WTC11 (cell line): ENCODE data around the gene SMAD7. TPM values are rescaled to one million over a fixed set of nuclear protein-coding genes. Genes with fewer than 3 reads are reported as not detected.

Experiments
- ATAC-seq: fragments of 200-7000 bp; cut with Tn5 transposase; 2 replicates; pipeline ENCODE4 v1.10.0; 2021; ENCODE audit warnings: mild to moderate bottlenecking, moderate library complexity
- CTCF ChIA-PET: fragments of 300-600 bp; sonication (Branson Sonifier 250); formaldehyde crosslinking; loops from one replicate; lab custom pipeline; 2021; ENCODE audit warnings: antibody characterized with exemption; lab: Charles Lee
- POLR2A ChIA-PET: fragments of 350-600 bp; sonication (Branson Sonifier 250); formaldehyde crosslinking; loops from one replicate; lab custom pipeline; 2021; ENCODE audit warnings: antibody characterized with exemption; lab: Charles Lee
- DNase-seq: peaks from one replicate; pipeline ENCODE4 v3.0.0; 2021; ENCODE audit warnings: low spot score
- H3K27ac Mint-ChIP-seq: 2 replicates; pipeline ENCODE4 v1.8.0; 2021; ENCODE audit warnings: mixed read lengths
- H3K27me3 Mint-ChIP-seq: 2 replicates; pipeline ENCODE4 v1.8.0; 2021; ENCODE audit warnings: low read depth, mild to moderate bottlenecking, moderate library complexity, mixed read lengths
- H3K36me3 Mint-ChIP-seq: 2 replicates; pipeline ENCODE4 v1.8.0; 2021; ENCODE audit warnings: mixed read lengths
- H3K4me1 Mint-ChIP-seq: 2 replicates; pipeline ENCODE4 v1.8.0; 2022; ENCODE audit warnings: mixed read lengths
- H3K4me3 Mint-ChIP-seq: 2 replicates; pipeline ENCODE4 v1.8.0; 2021; ENCODE audit warnings: mild to moderate bottlenecking, moderate library complexity, mixed read lengths
- H3K9me3 Mint-ChIP-seq: 2 replicates; pipeline ENCODE4 v1.8.0; 2021; ENCODE audit warnings: mixed read lengths
- ELF4 ChIP-seq: sonication (generic); formaldehyde crosslinking; IDR thresholded peaks from 2 replicates; pipeline ENCODE4 v1.8.1; 2022; ENCODE audit warnings: low read depth, mild to moderate bottlenecking, moderate library complexity, missing genetic modification reagents
- EMX1 ChIP-seq: fragments of 250-450 bp; sonication (Bioruptor Pico); IDR thresholded peaks from 2 replicates; pipeline ENCODE4 v1.8.0; 2021; ENCODE audit warnings: mild to moderate bottlenecking
- ESRRA ChIP-seq: sonication (generic); formaldehyde crosslinking; IDR thresholded peaks from 2 replicates; pipeline ENCODE4 v1.8.1; 2022; ENCODE audit warnings: mild to moderate bottlenecking, missing genetic modification reagents, borderline replicate concordance
- ETV6 ChIP-seq: sonication (generic); formaldehyde crosslinking; IDR thresholded peaks from 2 replicates; pipeline ENCODE4 v1.8.1; 2022; ENCODE audit warnings: mild to moderate bottlenecking, missing genetic modification reagents
- FOXK1 ChIP-seq: sonication (generic); formaldehyde crosslinking; IDR thresholded peaks from 2 replicates; pipeline ENCODE4 v1.8.0; 2022; ENCODE audit warnings: mild to moderate bottlenecking, moderate library complexity, missing genetic modification reagents
- GABPB1 ChIP-seq: sonication (generic); formaldehyde crosslinking; IDR thresholded peaks from 2 replicates; pipeline ENCODE4 v1.8.1; 2023; ENCODE audit warnings: mild to moderate bottlenecking, missing genetic modification reagents
- IRF2 ChIP-seq: sonication (generic); formaldehyde crosslinking; IDR thresholded peaks from 2 replicates; pipeline ENCODE4 v1.8.0; 2022; ENCODE audit warnings: low read depth, missing genetic modification reagents, borderline replicate concordance
- NFATC4 ChIP-seq: fragments of 250-450 bp; sonication (Bioruptor Pico); IDR thresholded peaks from 2 replicates; pipeline ENCODE4 v1.9.0; 2021; ENCODE audit warnings: mild to moderate bottlenecking
- OVOL2 ChIP-seq: fragments of 250-450 bp; sonication (Bioruptor Pico); IDR thresholded peaks from 2 replicates; pipeline ENCODE4 v1.9.0; 2021; ENCODE audit warnings: mild to moderate bottlenecking, borderline replicate concordance
- RORB ChIP-seq: fragments of 250-450 bp; sonication (Bioruptor Pico); IDR thresholded peaks from 2 replicates; pipeline ENCODE4 v1.9.0; 2021; ENCODE audit warnings: mild to moderate bottlenecking
- TEAD4 ChIP-seq: sonication (generic); formaldehyde crosslinking; IDR thresholded peaks from 2 replicates; pipeline ENCODE4 v1.8.0; 2022; ENCODE audit warnings: mild to moderate bottlenecking, missing genetic modification reagents
- ZNF219 ChIP-seq: sonication (generic); formaldehyde crosslinking; IDR thresholded peaks from 2 replicates; pipeline ENCODE4 v1.8.0; 2023; ENCODE audit warnings: missing genetic modification reagents, mild to moderate bottlenecking, borderline replicate concordance
- ZNF232 ChIP-seq: sonication (generic); formaldehyde crosslinking; IDR thresholded peaks from 2 replicates; pipeline ENCODE4 v1.8.0; 2022; ENCODE audit warnings: mild to moderate bottlenecking, missing genetic modification reagents
- ZNF317 ChIP-seq: sonication (generic); formaldehyde crosslinking; IDR thresholded peaks from 2 replicates; pipeline ENCODE4 v1.8.1; 2023; ENCODE audit warnings: low read depth, mild to moderate bottlenecking, moderate library complexity, missing genetic modification reagents, borderline replicate concordance
- ZNF423 ChIP-seq: fragments of 250-450 bp; sonication (Bioruptor Pico); IDR thresholded peaks from 2 replicates; pipeline ENCODE4 v2.1.2; 2022; ENCODE audit warnings: mild to moderate bottlenecking, moderate library complexity
- ZNF671 ChIP-seq: fragments of 250-450 bp; sonication (Bioruptor Pico); IDR thresholded peaks from 2 replicates; pipeline ENCODE4 v1.8.0; 2021; ENCODE audit warnings: mild to moderate bottlenecking
- total RNA-seq: library from RNA; stranded (reverse); gene quantifications from 3 replicates; pipeline ENCODE4 v1.2.3, GENCODE V29; 2021
- TF ChIP-seq, protein P1 (sequence below): sonication (generic); formaldehyde crosslinking; IDR thresholded peaks from 2 replicates; pipeline ENCODE4 v1.8.1; 2023; ENCODE audit warnings: mild to moderate bottlenecking, moderate library complexity, missing genetic modification reagents
- TF ChIP-seq, protein P2 (sequence below): fragments of 250-450 bp; sonication (Bioruptor Pico); IDR thresholded peaks from 2 replicates; pipeline ENCODE4 v1.8.0; 2021; ENCODE audit warnings: mild to moderate bottlenecking
- TF ChIP-seq, protein P3 (sequence below): sonication (generic); formaldehyde crosslinking; IDR thresholded peaks from 2 replicates; pipeline ENCODE4 v1.8.1; 2022; ENCODE audit warnings: mild to moderate bottlenecking, missing genetic modification reagents, moderate library complexity, borderline replicate concordance
- TF ChIP-seq, protein P4 (sequence below): sonication (generic); formaldehyde crosslinking; IDR thresholded peaks from 2 replicates; pipeline ENCODE4 v1.8.1; 2023; ENCODE audit warnings: mild to moderate bottlenecking, missing genetic modification reagents
- TF ChIP-seq, protein P5 (sequence below): sonication (generic); formaldehyde crosslinking; IDR thresholded peaks from 2 replicates; pipeline ENCODE4 v1.8.0; 2022; ENCODE audit warnings: mild to moderate bottlenecking, missing genetic modification reagents
- TF ChIP-seq, protein P6 (sequence below): sonication (generic); formaldehyde crosslinking; IDR thresholded peaks from 2 replicates; pipeline ENCODE4 v1.8.0; 2023; ENCODE audit warnings: missing genetic modification reagents
- TF ChIP-seq, protein P7 (sequence below): sonication (generic); formaldehyde crosslinking; IDR thresholded peaks from 2 replicates; pipeline ENCODE4 v1.8.0; 2022; ENCODE audit warnings: missing genetic modification reagents

The SMAD7 gene
- total RNA-seq, 1 experiment from 2014 or later: 44.7 TPM

DNA sequence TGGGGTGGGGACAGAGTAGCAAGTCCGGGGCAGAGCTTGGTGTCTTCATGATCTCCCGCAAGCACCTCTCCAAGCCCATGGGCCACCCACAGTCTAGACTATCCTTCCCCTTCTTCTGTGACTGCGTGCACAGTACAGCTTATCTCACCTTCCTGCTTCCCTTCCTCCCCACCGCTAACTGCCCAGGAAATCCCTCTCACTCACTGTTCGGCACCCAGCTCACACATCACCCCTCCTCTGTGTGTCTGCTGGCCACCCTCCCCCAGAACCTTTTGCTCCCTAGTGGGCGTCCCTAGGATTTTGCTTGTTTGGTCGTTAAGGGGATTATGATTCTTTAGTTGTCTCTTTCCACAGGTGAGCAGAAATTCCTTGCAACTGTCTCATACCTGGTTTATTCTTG, 31.5 kb upstream of the SMAD7 start:
- H3K4me3 Mint-ChIP-seq: no peak overlapping the region
- no peaks in the 10 kb centered on the region for H3K9me3 Mint-ChIP-seq
- H3K4me1 Mint-ChIP-seq: peaks cover 29% of the 10 kb centered on the region
- no peak for TF ChIP-seq FOXK1 (CRISPR knock-in tag)
- TF ChIP-seq, protein P1, sequence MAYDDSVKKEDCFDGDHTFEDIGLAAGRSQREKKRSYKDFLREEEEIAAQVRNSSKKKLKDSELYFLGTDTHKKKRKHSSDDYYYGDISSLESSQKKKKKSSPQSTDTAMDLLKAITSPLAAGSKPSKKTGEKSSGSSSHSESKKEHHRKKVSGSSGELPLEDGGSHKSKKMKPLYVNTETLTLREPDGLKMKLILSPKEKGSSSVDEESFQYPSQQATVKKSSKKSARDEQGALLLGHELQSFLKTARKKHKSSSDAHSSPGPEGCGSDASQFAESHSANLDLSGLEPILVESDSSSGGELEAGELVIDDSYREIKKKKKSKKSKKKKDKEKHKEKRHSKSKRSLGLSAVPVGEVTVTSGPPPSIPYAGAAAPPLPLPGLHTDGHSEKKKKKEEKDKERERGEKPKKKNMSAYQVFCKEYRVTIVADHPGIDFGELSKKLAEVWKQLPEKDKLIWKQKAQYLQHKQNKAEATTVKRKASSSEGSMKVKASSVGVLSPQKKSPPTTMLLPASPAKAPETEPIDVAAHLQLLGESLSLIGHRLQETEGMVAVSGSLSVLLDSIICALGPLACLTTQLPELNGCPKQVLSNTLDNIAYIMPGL (CRISPR knock-in tag): no peak
- no peak for TF ChIP-seq ZNF219 (CRISPR knock-in tag)
- TF ChIP-seq EMX1: no peak
- TF ChIP-seq, protein P2, sequence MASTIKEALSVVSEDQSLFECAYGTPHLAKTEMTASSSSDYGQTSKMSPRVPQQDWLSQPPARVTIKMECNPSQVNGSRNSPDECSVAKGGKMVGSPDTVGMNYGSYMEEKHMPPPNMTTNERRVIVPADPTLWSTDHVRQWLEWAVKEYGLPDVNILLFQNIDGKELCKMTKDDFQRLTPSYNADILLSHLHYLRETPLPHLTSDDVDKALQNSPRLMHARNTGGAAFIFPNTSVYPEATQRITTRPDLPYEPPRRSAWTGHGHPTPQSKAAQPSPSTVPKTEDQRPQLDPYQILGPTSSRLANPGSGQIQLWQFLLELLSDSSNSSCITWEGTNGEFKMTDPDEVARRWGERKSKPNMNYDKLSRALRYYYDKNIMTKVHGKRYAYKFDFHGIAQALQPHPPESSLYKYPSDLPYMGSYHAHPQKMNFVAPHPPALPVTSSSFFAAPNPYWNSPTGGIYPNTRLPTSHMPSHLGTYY: no peak
- TF ChIP-seq, protein P3, sequence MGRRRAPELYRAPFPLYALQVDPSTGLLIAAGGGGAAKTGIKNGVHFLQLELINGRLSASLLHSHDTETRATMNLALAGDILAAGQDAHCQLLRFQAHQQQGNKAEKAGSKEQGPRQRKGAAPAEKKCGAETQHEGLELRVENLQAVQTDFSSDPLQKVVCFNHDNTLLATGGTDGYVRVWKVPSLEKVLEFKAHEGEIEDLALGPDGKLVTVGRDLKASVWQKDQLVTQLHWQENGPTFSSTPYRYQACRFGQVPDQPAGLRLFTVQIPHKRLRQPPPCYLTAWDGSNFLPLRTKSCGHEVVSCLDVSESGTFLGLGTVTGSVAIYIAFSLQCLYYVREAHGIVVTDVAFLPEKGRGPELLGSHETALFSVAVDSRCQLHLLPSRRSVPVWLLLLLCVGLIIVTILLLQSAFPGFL (CRISPR knock-in tag): no peak
- no peak for TF ChIP-seq ZNF671 (CRISPR knock-in tag)
- no peak for TF ChIP-seq ETV6
- TF ChIP-seq NFATC4 (CRISPR knock-in tag): no peak
- TF ChIP-seq ZNF317 (CRISPR knock-in tag): no peak
- no peak for TF ChIP-seq ELF4
- TF ChIP-seq ESRRA (CRISPR knock-in tag): no peak
- TF ChIP-seq, protein P4, sequence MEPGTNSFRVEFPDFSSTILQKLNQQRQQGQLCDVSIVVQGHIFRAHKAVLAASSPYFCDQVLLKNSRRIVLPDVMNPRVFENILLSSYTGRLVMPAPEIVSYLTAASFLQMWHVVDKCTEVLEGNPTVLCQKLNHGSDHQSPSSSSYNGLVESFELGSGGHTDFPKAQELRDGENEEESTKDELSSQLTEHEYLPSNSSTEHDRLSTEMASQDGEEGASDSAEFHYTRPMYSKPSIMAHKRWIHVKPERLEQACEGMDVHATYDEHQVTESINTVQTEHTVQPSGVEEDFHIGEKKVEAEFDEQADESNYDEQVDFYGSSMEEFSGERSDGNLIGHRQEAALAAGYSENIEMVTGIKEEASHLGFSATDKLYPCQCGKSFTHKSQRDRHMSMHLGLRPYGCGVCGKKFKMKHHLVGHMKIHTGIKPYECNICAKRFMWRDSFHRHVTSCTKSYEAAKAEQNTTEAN (CRISPR knock-in tag): no peak
- no peak for TF ChIP-seq ZNF232 (CRISPR knock-in tag)
- no peak for TF ChIP-seq RORB
- no peak for TF ChIP-seq ZNF423 (CRISPR knock-in tag)
- TF ChIP-seq TEAD4 (CRISPR knock-in tag): no peak
- TF ChIP-seq, protein P5, sequence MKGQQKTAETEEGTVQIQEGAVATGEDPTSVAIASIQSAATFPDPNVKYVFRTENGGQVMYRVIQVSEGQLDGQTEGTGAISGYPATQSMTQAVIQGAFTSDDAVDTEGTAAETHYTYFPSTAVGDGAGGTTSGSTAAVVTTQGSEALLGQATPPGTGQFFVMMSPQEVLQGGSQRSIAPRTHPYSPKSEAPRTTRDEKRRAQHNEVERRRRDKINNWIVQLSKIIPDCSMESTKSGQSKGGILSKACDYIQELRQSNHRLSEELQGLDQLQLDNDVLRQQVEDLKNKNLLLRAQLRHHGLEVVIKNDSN (CRISPR knock-in tag): no peak
- TF ChIP-seq OVOL2 (CRISPR knock-in tag): no peak
- no peak for TF ChIP-seq IRF2
- H3K27me3 Mint-ChIP-seq: 0 out of 2 replicates have a peak, but pooled peaks cover under 1% of the 10 kb centered on the region
- ATAC-seq (no peak), DNase-seq (no peak)
- no peaks in the 10 kb centered on the region for H3K36me3 Mint-ChIP-seq
- CTCF ChIA-PET: interaction anchor here (0.6 to 1.4 kb wide), 2 partner anchors 8 to 60 kb away, joined by 3 to 5 read pairs; no protein-coding TSS in a partner anchor
- H3K27ac Mint-ChIP-seq: no peak overlapping the region
- POLR2A ChIA-PET: no interaction called here

DNA sequence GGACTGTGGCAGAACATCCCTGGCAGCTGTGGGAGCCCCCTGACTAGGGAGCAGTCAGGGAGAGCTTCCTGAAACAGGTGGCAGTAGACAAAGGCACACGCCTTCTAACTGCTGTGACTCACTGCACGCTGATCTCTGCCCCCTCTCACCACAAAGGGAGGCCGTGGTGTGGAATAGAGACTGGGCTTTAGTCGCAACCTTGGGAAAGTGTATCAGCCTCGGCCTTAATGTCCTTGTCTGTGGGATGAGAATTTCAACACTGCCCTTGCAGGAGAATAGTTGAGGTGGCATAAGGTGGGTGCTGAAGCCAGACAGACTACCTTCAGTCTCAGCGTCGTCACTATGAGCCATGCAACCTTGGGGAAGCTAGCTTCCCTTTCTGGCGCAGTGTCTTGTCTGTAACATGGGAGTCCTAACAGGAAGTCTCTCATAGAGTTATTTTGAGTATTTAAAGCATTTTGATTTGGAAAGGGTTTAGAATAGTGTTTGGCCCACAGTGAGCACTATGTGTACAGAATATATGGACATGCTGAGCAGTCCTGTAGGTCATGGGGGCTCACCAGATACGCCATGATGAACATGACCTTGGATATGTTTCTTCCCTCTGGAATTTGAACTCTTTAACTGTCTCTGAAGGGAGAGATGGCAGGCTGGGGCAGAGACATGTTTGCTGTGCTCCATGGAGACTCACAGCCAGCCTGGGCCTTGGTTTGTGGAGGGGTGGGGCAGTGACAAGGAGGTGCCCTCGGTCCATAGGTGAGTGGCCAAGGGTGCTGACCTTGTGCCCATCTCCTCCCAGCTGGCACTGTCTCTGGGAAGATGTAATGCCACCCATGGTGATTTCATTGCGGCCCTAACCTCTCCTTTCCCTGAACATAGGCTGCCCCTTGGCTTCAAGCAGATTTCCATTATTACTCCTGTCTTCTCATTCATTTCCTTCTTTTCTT, 29.5 kb upstream of the SMAD7 start:
- H3K36me3 Mint-ChIP-seq: no peaks in the 10 kb centered on the region
- H3K27ac Mint-ChIP-seq: no peak overlapping the region
- TF ChIP-seq, protein P6, sequence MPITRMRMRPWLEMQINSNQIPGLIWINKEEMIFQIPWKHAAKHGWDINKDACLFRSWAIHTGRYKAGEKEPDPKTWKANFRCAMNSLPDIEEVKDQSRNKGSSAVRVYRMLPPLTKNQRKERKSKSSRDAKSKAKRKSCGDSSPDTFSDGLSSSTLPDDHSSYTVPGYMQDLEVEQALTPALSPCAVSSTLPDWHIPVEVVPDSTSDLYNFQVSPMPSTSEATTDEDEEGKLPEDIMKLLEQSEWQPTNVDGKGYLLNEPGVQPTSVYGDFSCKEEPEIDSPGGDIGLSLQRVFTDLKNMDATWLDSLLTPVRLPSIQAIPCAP: no peak
- 0 out of 2 replicates have a peak, but pooled peaks have one; percentile 8 for TF ChIP-seq GABPB1 (CRISPR knock-in tag)
- TF ChIP-seq, protein P7, sequence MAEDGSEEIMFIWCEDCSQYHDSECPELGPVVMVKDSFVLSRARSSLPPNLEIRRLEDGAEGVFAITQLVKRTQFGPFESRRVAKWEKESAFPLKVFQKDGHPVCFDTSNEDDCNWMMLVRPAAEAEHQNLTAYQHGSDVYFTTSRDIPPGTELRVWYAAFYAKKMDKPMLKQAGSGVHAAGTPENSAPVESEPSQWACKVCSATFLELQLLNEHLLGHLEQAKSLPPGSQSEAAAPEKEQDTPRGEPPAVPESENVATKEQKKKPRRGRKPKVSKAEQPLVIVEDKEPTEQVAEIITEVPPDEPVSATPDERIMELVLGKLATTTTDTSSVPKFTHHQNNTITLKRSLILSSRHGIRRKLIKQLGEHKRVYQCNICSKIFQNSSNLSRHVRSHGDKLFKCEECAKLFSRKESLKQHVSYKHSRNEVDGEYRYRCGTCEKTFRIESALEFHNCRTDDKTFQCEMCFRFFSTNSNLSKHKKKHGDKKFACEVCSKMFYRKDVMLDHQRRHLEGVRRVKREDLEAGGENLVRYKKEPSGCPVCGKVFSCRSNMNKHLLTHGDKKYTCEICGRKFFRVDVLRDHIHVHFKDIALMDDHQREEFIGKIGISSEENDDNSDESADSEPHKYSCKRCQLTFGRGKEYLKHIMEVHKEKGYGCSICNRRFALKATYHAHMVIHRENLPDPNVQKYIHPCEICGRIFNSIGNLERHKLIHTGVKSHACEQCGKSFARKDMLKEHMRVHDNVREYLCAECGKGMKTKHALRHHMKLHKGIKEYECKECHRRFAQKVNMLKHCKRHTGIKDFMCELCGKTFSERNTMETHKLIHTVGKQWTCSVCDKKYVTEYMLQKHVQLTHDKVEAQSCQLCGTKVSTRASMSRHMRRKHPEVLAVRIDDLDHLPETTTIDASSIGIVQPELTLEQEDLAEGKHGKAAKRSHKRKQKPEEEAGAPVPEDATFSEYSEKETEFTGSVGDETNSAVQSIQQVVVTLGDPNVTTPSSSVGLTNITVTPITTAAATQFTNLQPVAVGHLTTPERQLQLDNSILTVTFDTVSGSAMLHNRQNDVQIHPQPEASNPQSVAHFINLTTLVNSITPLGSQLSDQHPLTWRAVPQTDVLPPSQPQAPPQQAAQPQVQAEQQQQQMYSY (CRISPR knock-in tag): no peak
- no peak for DNase-seq
- peaks cover 10% of the 10 kb centered on the region; the same call in 1 of the 2 replicates for H3K27me3 Mint-ChIP-seq
- ChIA-PET CTCF (no interaction called here), POLR2A (no interaction called here)
- no peaks in the 10 kb centered on the region for H3K9me3 Mint-ChIP-seq
- no peak for ATAC-seq
- no peak overlapping the region for H3K4me3 Mint-ChIP-seq
- peaks cover 33% of the 10 kb centered on the region for H3K4me1 Mint-ChIP-seq
